Measurements from ENCODE around the gene DCAF4L1.

DCAF4L1 gene

DNA sequence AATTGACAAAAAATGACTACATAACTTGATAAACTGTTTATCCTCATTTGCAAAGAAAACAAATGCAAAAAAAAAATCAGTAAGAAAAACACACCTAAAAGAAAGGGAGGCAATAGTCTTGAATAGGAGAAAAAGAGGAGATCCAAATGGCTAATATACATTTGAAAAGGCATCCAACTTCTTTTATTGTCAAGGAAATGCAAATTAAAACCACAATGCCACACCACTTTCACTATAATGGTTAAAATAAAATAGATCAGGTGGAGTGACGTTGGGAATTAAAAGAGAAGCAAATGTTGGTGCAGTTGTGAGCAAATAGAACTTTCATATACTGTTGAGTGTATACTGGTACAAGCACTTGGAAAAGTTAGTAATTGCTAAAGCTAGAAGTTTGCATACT lies 3.6 kb downstream of the DCAF4L1 start:
- no peak for DNase-seq (ENCODE audit: low spot score)
- no peak overlapping the region for H3K27ac ChIP-seq
- H3K4me3 ChIP-seq: no peak overlapping the region
- TF ChIP-seq, protein P1, sequence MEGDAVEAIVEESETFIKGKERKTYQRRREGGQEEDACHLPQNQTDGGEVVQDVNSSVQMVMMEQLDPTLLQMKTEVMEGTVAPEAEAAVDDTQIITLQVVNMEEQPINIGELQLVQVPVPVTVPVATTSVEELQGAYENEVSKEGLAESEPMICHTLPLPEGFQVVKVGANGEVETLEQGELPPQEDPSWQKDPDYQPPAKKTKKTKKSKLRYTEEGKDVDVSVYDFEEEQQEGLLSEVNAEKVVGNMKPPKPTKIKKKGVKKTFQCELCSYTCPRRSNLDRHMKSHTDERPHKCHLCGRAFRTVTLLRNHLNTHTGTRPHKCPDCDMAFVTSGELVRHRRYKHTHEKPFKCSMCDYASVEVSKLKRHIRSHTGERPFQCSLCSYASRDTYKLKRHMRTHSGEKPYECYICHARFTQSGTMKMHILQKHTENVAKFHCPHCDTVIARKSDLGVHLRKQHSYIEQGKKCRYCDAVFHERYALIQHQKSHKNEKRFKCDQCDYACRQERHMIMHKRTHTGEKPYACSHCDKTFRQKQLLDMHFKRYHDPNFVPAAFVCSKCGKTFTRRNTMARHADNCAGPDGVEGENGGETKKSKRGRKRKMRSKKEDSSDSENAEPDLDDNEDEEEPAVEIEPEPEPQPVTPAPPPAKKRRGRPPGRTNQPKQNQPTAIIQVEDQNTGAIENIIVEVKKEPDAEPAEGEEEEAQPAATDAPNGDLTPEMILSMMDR (IDR thresholded peaks at IDR 0.05): no peak

DNA sequence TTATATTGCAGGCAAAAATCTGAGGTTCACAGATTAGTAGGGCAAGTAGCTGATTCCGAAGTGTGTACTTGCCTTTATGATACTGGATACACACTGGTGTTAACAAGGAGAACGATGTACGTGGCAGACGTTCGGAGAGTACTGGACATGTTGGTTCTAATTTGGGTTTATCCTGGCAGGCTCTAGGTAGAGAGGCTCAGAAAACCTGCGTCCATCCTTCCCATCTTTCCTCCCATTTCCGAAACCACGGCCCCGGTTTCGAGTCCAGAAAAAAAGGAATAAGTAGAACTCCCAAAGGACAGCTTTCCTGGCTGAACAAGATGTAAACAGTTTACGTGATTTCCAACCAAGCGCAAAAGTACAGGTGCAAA lies 8.4 kb downstream of the DCAF4L1 start:
- no peak for DNase-seq (ENCODE audit: low spot score)
- H3K27ac ChIP-seq: peak overlapping the region; percentile 75 to 87
- H3K4me3 ChIP-seq: peak overlapping the region; percentile 93
- TF ChIP-seq, protein P1 (IDR thresholded peaks at IDR 0.05): no peak

DNA sequence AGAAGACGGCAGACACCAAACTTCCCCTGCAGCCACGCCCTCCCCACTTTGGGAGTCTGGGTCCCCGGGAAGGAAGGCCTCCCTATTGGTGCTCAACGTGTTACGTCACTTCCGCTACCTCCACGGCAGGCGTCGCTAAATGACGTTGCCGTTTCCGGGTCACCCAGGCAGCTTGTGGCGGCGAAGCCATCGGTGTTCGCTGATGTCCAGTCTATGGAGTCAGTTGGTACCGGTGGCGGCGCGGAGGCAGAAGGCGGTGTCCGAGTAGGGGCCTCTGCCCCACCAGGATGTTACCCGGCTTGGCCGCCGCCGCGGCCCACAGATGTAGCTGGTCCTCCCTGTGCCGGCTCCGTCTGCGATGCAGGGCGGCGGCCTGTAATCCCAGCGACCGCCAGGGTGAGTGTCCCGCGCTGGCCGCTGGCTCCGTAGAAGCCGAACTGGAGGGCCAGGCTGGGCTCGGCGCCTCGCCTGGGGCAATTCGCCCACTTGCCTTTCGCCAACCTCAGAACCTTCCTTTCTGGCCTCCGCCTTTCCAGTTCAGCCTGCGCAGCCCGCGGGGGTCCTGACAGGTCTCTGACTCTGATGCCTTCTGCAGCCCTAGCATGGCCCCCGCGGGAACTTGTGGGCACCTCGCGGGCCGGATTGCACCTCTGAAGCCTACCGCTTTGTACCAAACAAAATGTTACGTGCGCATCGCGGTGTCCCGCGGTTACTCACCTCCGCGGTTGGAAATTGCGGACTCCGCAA lies 9.0 kb downstream of the DCAF4L1 start, which contains the start of gene SLC30A9:
TSS of gene SLC30A9 (plus strand) at position 166 of the 747 bp plus-strand sequence. CDS start at position 288, 122 bp downstream.
- TF ChIP-seq, protein P1 (IDR thresholded peaks at IDR 0.05): no peak
- H3K27ac ChIP-seq: peak within 1 kb of the TSS; percentile 75 to 87
- DNase-seq (ENCODE audit: low spot score): peak; percentile 98
- peak within 1 kb of the TSS; percentile 93 for H3K4me3 ChIP-seq

DNA sequence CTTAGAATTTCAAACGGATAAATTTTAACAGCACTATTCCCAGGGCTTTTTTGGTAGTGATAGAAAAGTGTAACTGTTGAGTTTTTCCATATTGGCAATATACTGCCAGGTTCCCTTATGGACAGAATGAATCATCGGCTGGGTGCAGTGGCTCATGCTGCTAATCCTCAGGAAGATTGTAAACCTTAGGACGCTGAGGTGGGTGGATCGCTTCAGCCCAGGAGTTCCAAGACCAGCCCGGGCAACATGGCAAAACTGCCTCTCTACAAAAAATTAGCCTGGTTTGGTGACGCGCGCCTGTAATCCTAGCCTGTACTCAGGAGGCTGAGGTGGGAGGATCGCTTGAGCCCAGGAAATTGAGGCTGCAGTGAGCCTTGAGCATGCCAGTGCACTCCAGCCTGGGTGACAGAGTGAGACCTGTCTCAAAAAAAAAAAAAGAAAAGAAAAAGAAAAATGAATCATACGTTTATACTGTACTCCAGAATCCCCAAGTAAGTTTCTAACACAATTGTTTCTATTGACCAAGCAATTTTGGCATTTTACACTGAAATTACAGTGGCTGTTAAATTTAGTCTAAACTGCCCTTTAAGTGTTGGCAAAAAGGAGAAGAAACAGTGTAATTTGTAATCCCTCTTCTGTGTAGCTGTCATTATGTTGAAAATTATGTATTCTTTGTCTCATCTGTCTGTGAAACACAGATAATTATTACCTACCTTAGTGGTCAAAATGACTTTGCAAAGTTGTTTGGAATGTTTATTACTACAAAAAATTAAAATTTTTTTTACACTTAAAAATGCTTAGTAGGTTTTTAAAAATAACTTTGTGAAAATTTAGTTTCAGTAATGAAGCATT lies 10.6 kb downstream of the DCAF4L1 start:
- TF ChIP-seq, protein P1 (IDR thresholded peaks at IDR 0.05): no peak
- H3K4me3 ChIP-seq: peak overlapping the region; percentile 93

DNA sequence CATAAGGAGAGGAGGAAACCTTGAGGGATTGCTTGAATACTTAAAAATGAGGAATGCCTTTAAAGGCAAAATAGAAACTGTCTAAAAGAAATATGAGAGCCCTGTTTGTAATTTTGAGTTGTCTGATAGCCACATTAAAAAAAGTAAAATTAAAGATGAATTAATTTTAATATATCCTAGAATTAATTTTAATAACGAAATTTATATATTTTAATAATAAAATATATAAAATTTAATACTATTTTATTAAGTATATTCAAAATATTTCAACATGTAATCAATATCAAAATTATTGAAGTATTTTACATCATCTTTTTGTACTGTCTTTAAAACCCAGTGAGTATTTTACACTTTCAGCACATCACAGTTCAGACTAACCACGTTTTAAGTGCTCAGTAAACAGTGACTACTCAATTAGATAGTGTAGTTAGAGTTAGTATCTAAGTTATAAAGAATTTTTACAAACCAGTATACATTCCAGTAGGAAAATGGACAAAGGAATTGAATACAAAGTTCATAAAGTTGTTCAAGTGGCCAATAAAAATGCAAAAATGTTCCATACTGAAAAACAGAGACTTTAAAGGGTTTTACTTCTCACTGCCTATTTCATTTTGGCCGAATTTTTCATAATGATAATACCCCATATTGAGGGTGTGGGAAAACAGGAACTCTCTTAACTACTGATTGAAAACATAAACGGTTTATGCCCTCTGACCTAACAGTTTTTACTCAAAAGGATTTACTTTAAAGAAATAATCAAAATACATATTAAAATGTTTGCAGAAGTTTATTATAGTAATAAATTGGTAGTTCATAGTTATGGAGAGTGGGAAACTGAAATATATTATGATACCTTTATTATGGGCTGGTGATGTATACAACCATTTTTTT lies 11.7 kb downstream of the DCAF4L1 start:
- DNase-seq (ENCODE audit: low spot score): no peak
- TF ChIP-seq, protein P1 (IDR thresholded peaks at IDR 0.05): no peak
- Histone ChIP-seq H3K4me3 (no peak overlapping the region), H3K27ac (no peak overlapping the region)

More for the DNA sequence above, 10.6 kb downstream of the DCAF4L1 start:
- no peak overlapping the region for H3K27ac ChIP-seq
- no peak for DNase-seq (ENCODE audit: low spot score)

DNA sequence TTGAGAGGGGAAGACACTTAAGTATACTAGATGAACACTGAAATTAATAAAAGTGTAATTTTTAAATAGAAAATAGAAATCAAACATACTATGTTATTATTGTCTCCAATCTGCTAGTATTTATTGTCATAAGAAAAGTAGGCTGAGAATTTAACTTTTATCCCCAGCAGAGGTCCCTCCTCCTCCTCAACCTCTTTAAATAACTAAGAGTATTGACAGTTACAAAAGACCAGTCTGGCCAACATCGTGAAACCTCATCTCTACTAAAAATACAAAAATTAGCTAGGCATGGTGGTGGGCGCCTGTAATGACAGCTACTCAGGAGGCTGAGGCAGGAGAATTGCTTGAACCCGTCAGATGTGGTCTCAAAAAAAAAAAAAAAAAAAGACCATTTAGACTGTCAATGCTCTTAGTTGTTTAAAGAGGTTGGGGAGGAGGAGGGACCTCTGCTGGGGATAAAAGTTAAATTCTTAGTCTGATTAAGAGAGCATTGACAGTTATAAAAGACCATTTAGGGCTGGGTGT lies 13.0 kb downstream of the DCAF4L1 start:
- DNase-seq (ENCODE audit: low spot score): no peak
- TF ChIP-seq, protein P1 (IDR thresholded peaks at IDR 0.05): no peak

More for the DNA sequence above, 13.0 kb downstream of the DCAF4L1 start:
- H3K4me3 ChIP-seq: no peak overlapping the region
- no peak overlapping the region for H3K27ac ChIP-seq
